Subcutaneous abdominal adipose tissue (tissue), 5 donors: ENCODE measurements around the gene GAP43.

Experiments used
- H3K27ac ChIP-seq: one replicate; pipeline ENCODE4 v1.7.0; 2013; ENCODE audit warnings: low read depth, mild to moderate bottlenecking, inconsistent platforms, low read length, moderate library complexity
- H3K27me3 ChIP-seq, 5 donors: one replicate each; pipeline ENCODE4 v1.7.0; 2013; ENCODE audit warnings: low read length in 5 of 5, inconsistent platforms in 1 of 5; ENCODE audit not compliant: control insufficient read depth in 5 of 5, insufficient read depth in 4 of 5
- H3K36me3 ChIP-seq, 5 donors: one replicate each; pipeline ENCODE4 v1.7.0; 2013; ENCODE audit warnings: low read length in 5 of 5; ENCODE audit not compliant: control insufficient read depth in 5 of 5, insufficient read depth in 5 of 5
- H3K4me1 ChIP-seq, 5 donors: one replicate each; pipeline ENCODE4 v1.7.0; 2013; ENCODE audit warnings: low read length in 5 of 5, mild to moderate bottlenecking in 3 of 5, moderate library complexity in 1 of 5; ENCODE audit not compliant: control insufficient read depth in 5 of 5, insufficient read depth in 5 of 5
- H3K4me3 ChIP-seq, 5 donors: one replicate each; pipeline ENCODE4 v1.7.0; 2013; ENCODE audit warnings: low read length in 5 of 5, low read depth in 1 of 5
- H3K9ac ChIP-seq, 5 donors: one replicate each; pipeline ENCODE4 v1.7.0; 2013; ENCODE audit warnings: low read length in 5 of 5, mild to moderate bottlenecking in 4 of 5, moderate library complexity in 3 of 5
- H3K9me3 ChIP-seq, 5 donors: one replicate each; pipeline ENCODE4 v1.7.0; 2013; ENCODE audit warnings: low read length in 5 of 5; ENCODE audit not compliant: control insufficient read depth in 5 of 5
- donor health status: healthy.
- donor health status: healthy.
- donor health status: healthy.
- donor health status: healthy.
- donor health status: healthy.

Gene GAP43

DNA sequence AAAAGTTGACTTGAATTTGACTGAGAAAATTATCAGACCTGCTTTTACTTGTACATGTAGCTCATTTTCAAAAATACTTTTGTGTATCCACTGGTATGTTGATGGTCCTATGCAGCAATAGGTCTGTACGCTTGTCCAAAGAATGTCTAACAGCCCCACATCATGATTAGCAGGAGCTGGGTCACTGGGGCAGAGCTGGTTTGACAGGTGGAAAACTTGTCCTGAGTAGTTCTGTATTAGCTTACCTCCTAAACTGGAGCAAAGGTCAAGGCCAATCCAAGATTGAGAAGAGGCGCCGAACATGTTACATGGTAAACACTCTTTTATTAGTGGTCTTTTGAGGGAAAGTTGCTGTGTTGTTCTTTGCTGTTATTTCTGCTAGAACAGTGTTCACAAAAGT is 50.6 kb downstream of the GAP43 start:
- H3K36me3 ChIP-seq, result no peaks in the 10 kb centered on the region
- no peaks in the 10 kb centered on the region for H3K9me3 ChIP-seq
- H3K9ac ChIP-seq, result no peak overlapping the region
- H3K4me1 ChIP-seq, result peaks cover 0 to 16% (median 11%) of the 10 kb centered on the region in 5 donors
- H3K27me3 ChIP-seq, result peaks cover 0 to 3% (median 0%) of the 10 kb centered on the region in 5 donors
- H3K27ac ChIP-seq, result no peak overlapping the region
- H3K4me3 ChIP-seq, result no peak overlapping the region

- H3K4me1 ChIP-seq, result peaks cover 0 to 15% (median 11%) of the 10 kb centered on the region in 5 donors
- no peaks in the 10 kb centered on the region for H3K9me3 ChIP-seq
- H3K27me3 ChIP-seq, result peaks cover 0 to 4% (median 0%) of the 10 kb centered on the region in 5 donors
- H3K27ac ChIP-seq, result no peak overlapping the region
- no peak overlapping the region for H3K9ac ChIP-seq
- no peak overlapping the region for H3K4me3 ChIP-seq
- H3K36me3 ChIP-seq, result no peaks in the 10 kb centered on the region
These were observed 53.0 kb downstream of the GAP43 start for GRCh38 chr3:115676336-115676735.

DNA sequence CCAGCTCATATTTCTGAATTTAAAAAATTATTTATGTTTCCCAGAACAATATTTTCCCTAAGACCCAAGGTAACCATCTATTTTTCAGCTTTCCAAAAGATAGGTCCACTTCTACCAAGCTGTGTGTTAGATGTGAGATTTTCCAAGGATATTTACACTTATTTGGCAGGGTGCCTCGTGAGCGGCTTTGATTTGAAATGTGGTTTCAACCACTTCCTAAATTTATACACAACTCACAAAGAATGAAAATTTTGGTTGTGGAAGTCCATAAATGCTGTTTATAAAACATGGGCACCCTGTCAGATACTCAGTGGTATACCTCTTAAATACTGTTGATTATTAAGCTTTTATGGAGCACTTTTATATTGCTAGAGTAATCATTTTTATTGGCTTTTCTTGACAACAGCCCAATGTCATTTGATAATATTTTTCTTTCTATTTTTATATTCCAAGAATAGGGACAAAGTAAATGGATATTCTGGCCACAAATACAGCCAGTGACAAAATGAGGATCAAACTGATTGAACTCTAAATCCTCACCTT is 57.6 kb downstream of the GAP43 start:
- Histone ChIP-seq H3K9me3 (no peaks in the 10 kb centered on the region), H3K4me3 (no peak overlapping the region), H3K27me3 (peaks cover 0 to 4% (median 0%) of the 10 kb centered on the region in 5 donors), H3K27ac (no peak overlapping the region), H3K36me3 (no peaks in the 10 kb centered on the region), H3K4me1 (peaks cover 0 to 3% (median 0%) of the 10 kb centered on the region in 5 donors), H3K9ac (no peak overlapping the region)

DNA sequence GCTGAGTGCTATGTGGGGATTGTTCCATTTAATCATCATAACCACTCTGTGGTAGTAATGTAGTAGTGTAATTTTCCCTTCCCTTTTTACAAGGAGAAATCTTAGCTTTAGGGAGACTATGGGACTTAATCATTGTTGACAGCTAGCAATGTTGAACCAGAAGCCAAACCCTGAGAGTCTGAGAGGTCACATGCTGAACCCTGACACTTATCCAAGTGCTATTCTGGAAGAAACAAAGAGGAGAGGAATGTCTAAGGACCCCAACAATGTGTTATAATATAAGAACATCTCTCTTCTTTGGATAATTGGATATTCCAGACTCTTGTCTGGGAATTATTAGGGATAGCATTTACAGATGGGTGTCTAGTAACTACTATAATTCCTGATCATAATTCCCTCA is 58.4 kb downstream of the GAP43 start:
- Histone ChIP-seq H3K36me3 (no peaks in the 10 kb centered on the region), H3K27ac (no peak overlapping the region), H3K4me3 (no peak overlapping the region), H3K27me3 (peaks cover 0 to 4% (median 0%) of the 10 kb centered on the region in 5 donors), H3K4me1 (peaks cover 0 to 3% (median 0%) of the 10 kb centered on the region in 5 donors), H3K9me3 (no peaks in the 10 kb centered on the region), H3K9ac (no peak overlapping the region)

DNA sequence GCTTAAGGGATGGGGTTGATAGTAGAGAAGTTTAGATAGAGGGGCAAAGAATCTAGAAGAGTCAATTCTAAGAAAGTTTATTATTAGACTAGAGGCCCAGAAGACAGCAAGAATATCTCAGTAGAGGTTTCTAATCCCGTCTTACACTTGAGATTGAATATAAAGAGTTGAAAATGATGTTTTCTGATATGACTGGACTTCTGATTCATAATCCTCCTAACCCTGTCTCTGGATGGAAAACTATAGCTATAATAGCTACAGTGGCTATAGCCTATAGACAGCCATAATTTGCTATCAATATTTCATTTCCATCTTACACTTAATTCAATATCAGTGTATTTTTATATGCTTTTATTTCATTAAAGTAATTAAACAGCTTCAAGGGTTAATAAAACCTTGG is 60.0 kb downstream of the GAP43 start:
- Histone ChIP-seq H3K4me3 (no peak overlapping the region), H3K27me3 (peaks cover 0 to 4% (median 0%) of the 10 kb centered on the region in 5 donors), H3K9me3 (no peaks in the 10 kb centered on the region), H3K9ac (no peak overlapping the region), H3K36me3 (no peaks in the 10 kb centered on the region), H3K27ac (no peak overlapping the region), H3K4me1 (peaks cover 0 to 3% (median 0%) of the 10 kb centered on the region in 5 donors)

GRCh38 chr3:115683773-115684172 is 60.5 kb downstream of the GAP43 start:
- no peak overlapping the region for H3K4me3 ChIP-seq
- no peaks in the 10 kb centered on the region for H3K9me3 ChIP-seq
- H3K9ac ChIP-seq, result no peak overlapping the region
- H3K27ac ChIP-seq, result no peak overlapping the region
- H3K4me1 ChIP-seq, result peaks cover 0 to 3% (median 0%) of the 10 kb centered on the region in 5 donors
- H3K27me3 ChIP-seq, result peaks cover 0 to 2% (median 0%) of the 10 kb centered on the region in 5 donors
- H3K36me3 ChIP-seq, result no peaks in the 10 kb centered on the region

GRCh38 chr3:115685097-115685496 is 61.8 kb downstream of the GAP43 start:
- no peak overlapping the region for H3K9ac ChIP-seq
- H3K4me3 ChIP-seq, result no peak overlapping the region
- H3K27ac ChIP-seq, result no peak overlapping the region
- no peaks in the 10 kb centered on the region for H3K9me3 ChIP-seq
- peaks cover 0 to 3% (median 0%) of the 10 kb centered on the region in 5 donors for H3K4me1 ChIP-seq
- H3K36me3 ChIP-seq, result no peaks in the 10 kb centered on the region
- H3K27me3 ChIP-seq, result no peaks in the 10 kb centered on the region

GRCh38 chr3:115687721-115688120 is 64.4 kb downstream of the GAP43 start:
- no peaks in the 10 kb centered on the region for H3K9me3 ChIP-seq
- H3K4me1 ChIP-seq, result no peaks in the 10 kb centered on the region
- H3K36me3 ChIP-seq, result no peaks in the 10 kb centered on the region
- no peak overlapping the region for H3K9ac ChIP-seq
- no peak overlapping the region for H3K4me3 ChIP-seq
- H3K27me3 ChIP-seq, result no peaks in the 10 kb centered on the region
- H3K27ac ChIP-seq, result no peak overlapping the region

- no peak overlapping the region for H3K4me3 ChIP-seq
- no peaks in the 10 kb centered on the region for H3K9me3 ChIP-seq
- no peaks in the 10 kb centered on the region for H3K4me1 ChIP-seq
- no peaks in the 10 kb centered on the region for H3K27me3 ChIP-seq
- no peak overlapping the region for H3K9ac ChIP-seq
- H3K36me3 ChIP-seq, result no peaks in the 10 kb centered on the region
- H3K27ac ChIP-seq, result no peak overlapping the region
These were observed 65.1 kb downstream of the GAP43 start for GRCh38 chr3:115688418-115688817.

DNA sequence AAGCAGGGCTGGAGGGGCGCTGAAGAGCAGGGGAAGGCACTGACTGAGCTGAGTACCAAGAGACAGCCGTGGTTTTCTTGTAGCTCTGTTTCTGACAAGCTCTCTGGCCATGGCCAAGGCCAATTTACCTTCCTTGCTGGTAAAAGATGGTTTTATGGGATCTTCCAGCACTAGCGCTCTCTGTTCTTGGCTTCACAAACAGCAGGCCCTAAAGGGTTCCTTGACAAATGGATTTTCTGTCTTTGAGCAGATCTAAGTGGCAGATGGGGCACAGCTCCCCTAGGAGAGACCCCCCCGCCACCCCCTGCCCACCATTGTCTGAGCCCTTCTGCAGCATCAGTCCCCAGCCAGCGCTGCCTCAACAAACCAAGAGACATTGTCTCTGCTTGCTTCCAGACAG is 66.6 kb downstream of the GAP43 start:
- no peak overlapping the region for H3K4me3 ChIP-seq
- H3K9me3 ChIP-seq, result no peaks in the 10 kb centered on the region
- H3K27ac ChIP-seq, result no peak overlapping the region
- no peak overlapping the region for H3K9ac ChIP-seq
- H3K36me3 ChIP-seq, result no peaks in the 10 kb centered on the region
- H3K27me3 ChIP-seq, result no peaks in the 10 kb centered on the region
- no peaks in the 10 kb centered on the region for H3K4me1 ChIP-seq
